Measurements from ENCODE around the gene KLHL34.

KLHL34 gene

GRCh38 chrX:21655901-21656586 lies 2.1 kb downstream of the KLHL34 start:
- DNase-seq (ENCODE audit: low read depth) = no peak

GRCh38 chrX:21645886-21646285 lies 12.2 kb downstream of the KLHL34 start:
- no peak for DNase-seq (ENCODE audit: low read depth)

GRCh38 chrX:21645431-21645830 lies 12.7 kb downstream of the KLHL34 start:
- DNase-seq (ENCODE audit: low read depth) = no peak

GRCh38 chrX:21639775-21640174 lies 18.4 kb downstream of the KLHL34 start:
- no peak for DNase-seq (ENCODE audit: low read depth)

- peak; percentile 9 for DNase-seq (ENCODE audit: low read depth)
Measured at GRCh38 chrX:21638311-21638710, 19.8 kb downstream of the KLHL34 start.

GRCh38 chrX:21632027-21632426 lies 26.1 kb downstream of the KLHL34 start:
- DNase-seq (ENCODE audit: low read depth) = no peak

GRCh38 chrX:21623778-21624501 lies 34.2 kb downstream of the KLHL34 start:
- DNase-seq (ENCODE audit: low read depth) = no peak

- DNase-seq (ENCODE audit: low read depth) = no peak
Measured at GRCh38 chrX:21620234-21620633, 37.9 kb downstream of the KLHL34 start.

GRCh38 chrX:21616386-21616785 lies 41.7 kb downstream of the KLHL34 start:
- DNase-seq (ENCODE audit: low read depth) = no peak

GRCh38 chrX:21612154-21612553 lies 46.0 kb downstream of the KLHL34 start:
- no peak for DNase-seq (ENCODE audit: low read depth)

GRCh38 chrX:21610168-21610567 lies 48.0 kb downstream of the KLHL34 start:
- DNase-seq (ENCODE audit: low read depth) = no peak

GRCh38 chrX:21606002-21606401 lies 52.1 kb downstream of the KLHL34 start:
- DNase-seq (ENCODE audit: low read depth) = no peak
